ENCODE data around the gene SYVN1. TPM values are rescaled to one million over a fixed set of nuclear protein-coding genes. Genes with fewer than 3 reads are reported as not detected.

SYVN1 gene
- total and polyA plus RNA-seq, 4 donors: 19.9 to 210 (median 56.6) TPM

DNA sequence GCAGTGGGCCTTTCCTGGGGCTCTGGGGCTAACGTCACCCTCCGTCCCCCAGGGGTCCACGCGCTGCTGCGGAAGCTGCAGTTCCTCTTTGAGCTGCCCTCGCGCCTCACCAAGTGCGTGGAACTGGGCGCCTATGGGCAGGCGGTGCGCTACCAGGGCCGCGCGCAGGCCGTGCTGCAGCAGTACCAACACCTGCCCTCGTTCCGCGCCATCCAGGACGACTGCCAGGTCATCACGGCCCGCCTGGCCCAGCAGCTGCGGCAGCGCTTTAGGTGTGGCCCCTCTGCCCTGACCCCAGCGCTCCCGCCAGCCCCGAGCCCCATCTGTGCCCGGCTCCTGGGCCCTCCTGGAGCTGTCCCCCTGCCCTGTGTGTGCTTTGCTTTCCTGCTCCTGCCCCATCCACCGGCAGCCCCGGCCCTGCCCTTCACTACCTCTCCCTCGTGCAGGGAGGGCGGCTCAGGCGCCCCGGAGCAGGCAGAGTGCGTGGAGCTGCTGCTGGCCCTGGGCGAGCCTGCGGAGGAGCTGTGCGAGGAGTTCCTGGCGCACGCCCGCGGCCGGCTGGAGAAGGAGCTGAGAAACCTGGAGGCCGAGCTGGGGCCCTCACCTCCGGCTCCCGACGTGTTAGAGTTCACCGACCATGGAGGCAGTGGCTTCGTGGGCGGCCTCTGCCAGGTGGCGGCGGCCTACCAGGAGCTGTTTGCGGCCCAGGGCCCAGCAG, 26.4 kb downstream of the SYVN1 start:
- H3K9me3 ChIP-seq (ENCODE audit: control insufficient read depth in 4 of 4, low read length in 3 of 4): no peaks in the 10 kb centered on the region
- DNase-seq (ENCODE audit: low spot score): no peak
- H3K9ac ChIP-seq (ENCODE audit: low read depth in 1 of 2, low read length in 2 of 2): no peak overlapping the region
- no peaks in the 10 kb centered on the region for H3K27me3 ChIP-seq (ENCODE audit: control insufficient read depth in 4 of 4, insufficient read depth in 4 of 4, low read length in 3 of 4)
- H3K36me3 ChIP-seq (ENCODE audit: control insufficient read depth in 4 of 4, insufficient read depth in 3 of 4, low read depth in 1 of 4, low read length in 3 of 4): peaks cover 3 to 13% (median 8%) of the 10 kb centered on the region in 4 donors
- H3K27ac ChIP-seq (ENCODE audit: low read depth in 1 of 2, low read length in 2 of 2): no peak overlapping the region
- TF ChIP-seq FOXA2 (IDR thresholded peaks at IDR 0.05) (no peak), EGR1 (IDR thresholded peaks at IDR 0.05; ENCODE audit: low read depth in 2 of 2) (no peak), RAD21 (IDR thresholded peaks at IDR 0.05) (no peak), YY1 (IDR thresholded peaks at IDR 0.05) (no peak), FOXA1 (IDR thresholded peaks at IDR 0.05) (no peak), HNF4A (conservative IDR thresholded peaks at IDR 0.05) (no peak), NR2F2 (IDR thresholded peaks at IDR 0.05) (no peak), RXRA (IDR thresholded peaks at IDR 0.05) (no peak), SP1 (IDR thresholded peaks at IDR 0.05) (no peak), GABPA (IDR thresholded peaks at IDR 0.05 in 1 of 2, conservative IDR thresholded peaks at IDR 0.05 in 1 of 2) (no peak), JUND (IDR thresholded peaks at IDR 0.05) (no peak)
- TF ChIP-seq, protein P1, sequence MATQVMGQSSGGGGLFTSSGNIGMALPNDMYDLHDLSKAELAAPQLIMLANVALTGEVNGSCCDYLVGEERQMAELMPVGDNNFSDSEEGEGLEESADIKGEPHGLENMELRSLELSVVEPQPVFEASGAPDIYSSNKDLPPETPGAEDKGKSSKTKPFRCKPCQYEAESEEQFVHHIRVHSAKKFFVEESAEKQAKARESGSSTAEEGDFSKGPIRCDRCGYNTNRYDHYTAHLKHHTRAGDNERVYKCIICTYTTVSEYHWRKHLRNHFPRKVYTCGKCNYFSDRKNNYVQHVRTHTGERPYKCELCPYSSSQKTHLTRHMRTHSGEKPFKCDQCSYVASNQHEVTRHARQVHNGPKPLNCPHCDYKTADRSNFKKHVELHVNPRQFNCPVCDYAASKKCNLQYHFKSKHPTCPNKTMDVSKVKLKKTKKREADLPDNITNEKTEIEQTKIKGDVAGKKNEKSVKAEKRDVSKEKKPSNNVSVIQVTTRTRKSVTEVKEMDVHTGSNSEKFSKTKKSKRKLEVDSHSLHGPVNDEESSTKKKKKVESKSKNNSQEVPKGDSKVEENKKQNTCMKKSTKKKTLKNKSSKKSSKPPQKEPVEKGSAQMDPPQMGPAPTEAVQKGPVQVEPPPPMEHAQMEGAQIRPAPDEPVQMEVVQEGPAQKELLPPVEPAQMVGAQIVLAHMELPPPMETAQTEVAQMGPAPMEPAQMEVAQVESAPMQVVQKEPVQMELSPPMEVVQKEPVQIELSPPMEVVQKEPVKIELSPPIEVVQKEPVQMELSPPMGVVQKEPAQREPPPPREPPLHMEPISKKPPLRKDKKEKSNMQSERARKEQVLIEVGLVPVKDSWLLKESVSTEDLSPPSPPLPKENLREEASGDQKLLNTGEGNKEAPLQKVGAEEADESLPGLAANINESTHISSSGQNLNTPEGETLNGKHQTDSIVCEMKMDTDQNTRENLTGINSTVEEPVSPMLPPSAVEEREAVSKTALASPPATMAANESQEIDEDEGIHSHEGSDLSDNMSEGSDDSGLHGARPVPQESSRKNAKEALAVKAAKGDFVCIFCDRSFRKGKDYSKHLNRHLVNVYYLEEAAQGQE (IDR thresholded peaks at IDR 0.05): no peak
- TF ChIP-seq, protein P2, sequence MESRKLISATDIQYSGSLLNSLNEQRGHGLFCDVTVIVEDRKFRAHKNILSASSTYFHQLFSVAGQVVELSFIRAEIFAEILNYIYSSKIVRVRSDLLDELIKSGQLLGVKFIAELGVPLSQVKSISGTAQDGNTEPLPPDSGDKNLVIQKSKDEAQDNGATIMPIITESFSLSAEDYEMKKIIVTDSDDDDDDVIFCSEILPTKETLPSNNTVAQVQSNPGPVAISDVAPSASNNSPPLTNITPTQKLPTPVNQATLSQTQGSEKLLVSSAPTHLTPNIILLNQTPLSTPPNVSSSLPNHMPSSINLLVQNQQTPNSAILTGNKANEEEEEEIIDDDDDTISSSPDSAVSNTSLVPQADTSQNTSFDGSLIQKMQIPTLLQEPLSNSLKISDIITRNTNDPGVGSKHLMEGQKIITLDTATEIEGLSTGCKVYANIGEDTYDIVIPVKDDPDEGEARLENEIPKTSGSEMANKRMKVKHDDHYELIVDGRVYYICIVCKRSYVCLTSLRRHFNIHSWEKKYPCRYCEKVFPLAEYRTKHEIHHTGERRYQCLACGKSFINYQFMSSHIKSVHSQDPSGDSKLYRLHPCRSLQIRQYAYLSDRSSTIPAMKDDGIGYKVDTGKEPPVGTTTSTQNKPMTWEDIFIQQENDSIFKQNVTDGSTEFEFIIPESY (IDR thresholded peaks at IDR 0.05): no peak
- TF ChIP-seq, protein P3, sequence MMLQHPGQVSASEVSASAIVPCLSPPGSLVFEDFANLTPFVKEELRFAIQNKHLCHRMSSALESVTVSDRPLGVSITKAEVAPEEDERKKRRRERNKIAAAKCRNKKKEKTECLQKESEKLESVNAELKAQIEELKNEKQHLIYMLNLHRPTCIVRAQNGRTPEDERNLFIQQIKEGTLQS (IDR thresholded peaks at IDR 0.05): no peak
- TF ChIP-seq, protein P4, sequence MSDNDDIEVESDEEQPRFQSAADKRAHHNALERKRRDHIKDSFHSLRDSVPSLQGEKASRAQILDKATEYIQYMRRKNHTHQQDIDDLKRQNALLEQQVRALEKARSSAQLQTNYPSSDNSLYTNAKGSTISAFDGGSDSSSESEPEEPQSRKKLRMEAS (IDR thresholded peaks at IDR 0.05): no peak
- 96% methylated on average over 52 of the region's 52 CpGs for WGBS
- H3K4me3 ChIP-seq (ENCODE audit: low read depth in 1 of 3, low read length in 3 of 3): no peak overlapping the region
- peaks cover 11 to 39% (median 26%) of the 10 kb centered on the region in 4 donors for H3K4me1 ChIP-seq (ENCODE audit: control insufficient read depth in 4 of 4, insufficient read depth in 4 of 4, low read length in 3 of 4)

DNA sequence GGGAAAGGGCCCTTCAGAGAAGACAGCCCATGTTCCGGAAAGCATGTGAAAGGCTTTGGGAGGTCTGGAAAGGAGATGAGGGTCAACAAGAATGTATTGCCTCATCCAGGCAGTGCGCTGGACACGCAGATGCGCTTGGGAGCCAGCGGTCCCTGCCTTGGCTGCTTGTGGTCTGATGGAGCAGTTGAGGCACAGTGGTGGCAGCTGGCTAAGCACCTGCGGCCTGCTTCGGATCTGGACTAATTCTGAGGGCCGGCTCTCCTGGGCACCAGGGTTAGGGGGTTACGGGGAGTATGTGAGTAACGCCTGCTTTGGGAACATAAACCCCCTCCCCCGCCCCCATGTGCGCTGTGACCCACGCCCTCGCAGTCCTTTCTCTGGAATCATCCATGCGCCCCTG, 27.2 kb downstream of the SYVN1 start:
- no peak overlapping the region for H3K27ac ChIP-seq (ENCODE audit: low read depth in 1 of 2, low read length in 2 of 2)
- no peak overlapping the region for H3K9ac ChIP-seq (ENCODE audit: low read depth in 1 of 2, low read length in 2 of 2)
- DNase-seq (ENCODE audit: low spot score): no peak
- H3K4me3 ChIP-seq (ENCODE audit: low read depth in 1 of 3, low read length in 3 of 3): no peak overlapping the region
- WGBS: 96% methylated on average over 15 of the region's 15 CpGs
- no peaks in the 10 kb centered on the region for H3K9me3 ChIP-seq (ENCODE audit: control insufficient read depth in 4 of 4, low read length in 3 of 4)
- no peaks in the 10 kb centered on the region for H3K27me3 ChIP-seq (ENCODE audit: control insufficient read depth in 4 of 4, insufficient read depth in 4 of 4, low read length in 3 of 4)
- TF ChIP-seq FOXA1 (IDR thresholded peaks at IDR 0.05) (no peak), RAD21 (IDR thresholded peaks at IDR 0.05) (no peak), JUND (IDR thresholded peaks at IDR 0.05) (no peak), TAF1 (conservative IDR thresholded peaks at IDR 0.05) (no peak), HNF4A (conservative IDR thresholded peaks at IDR 0.05) (no peak), YY1 (IDR thresholded peaks at IDR 0.05) (no peak), GABPA (IDR thresholded peaks at IDR 0.05 in 1 of 2, conservative IDR thresholded peaks at IDR 0.05 in 1 of 2) (no peak), RXRA (IDR thresholded peaks at IDR 0.05) (no peak), EGR1 (IDR thresholded peaks at IDR 0.05; ENCODE audit: low read depth in 2 of 2) (no peak)
- TF ChIP-seq, protein P4 (IDR thresholded peaks at IDR 0.05): no peak
- TF ChIP-seq, protein P5, sequence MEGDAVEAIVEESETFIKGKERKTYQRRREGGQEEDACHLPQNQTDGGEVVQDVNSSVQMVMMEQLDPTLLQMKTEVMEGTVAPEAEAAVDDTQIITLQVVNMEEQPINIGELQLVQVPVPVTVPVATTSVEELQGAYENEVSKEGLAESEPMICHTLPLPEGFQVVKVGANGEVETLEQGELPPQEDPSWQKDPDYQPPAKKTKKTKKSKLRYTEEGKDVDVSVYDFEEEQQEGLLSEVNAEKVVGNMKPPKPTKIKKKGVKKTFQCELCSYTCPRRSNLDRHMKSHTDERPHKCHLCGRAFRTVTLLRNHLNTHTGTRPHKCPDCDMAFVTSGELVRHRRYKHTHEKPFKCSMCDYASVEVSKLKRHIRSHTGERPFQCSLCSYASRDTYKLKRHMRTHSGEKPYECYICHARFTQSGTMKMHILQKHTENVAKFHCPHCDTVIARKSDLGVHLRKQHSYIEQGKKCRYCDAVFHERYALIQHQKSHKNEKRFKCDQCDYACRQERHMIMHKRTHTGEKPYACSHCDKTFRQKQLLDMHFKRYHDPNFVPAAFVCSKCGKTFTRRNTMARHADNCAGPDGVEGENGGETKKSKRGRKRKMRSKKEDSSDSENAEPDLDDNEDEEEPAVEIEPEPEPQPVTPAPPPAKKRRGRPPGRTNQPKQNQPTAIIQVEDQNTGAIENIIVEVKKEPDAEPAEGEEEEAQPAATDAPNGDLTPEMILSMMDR (IDR thresholded peaks at IDR 0.05; ENCODE audit: low read depth, low read length, missing input control): no peak
- TF ChIP-seq, protein P3 (IDR thresholded peaks at IDR 0.05): no peak
- TF ChIP-seq, protein P2 (IDR thresholded peaks at IDR 0.05): no peak
- H3K36me3 ChIP-seq (ENCODE audit: control insufficient read depth in 4 of 4, insufficient read depth in 3 of 4, low read depth in 1 of 4, low read length in 3 of 4): peaks cover 3 to 13% (median 8%) of the 10 kb centered on the region in 4 donors
- peaks cover 13 to 40% (median 28%) of the 10 kb centered on the region in 4 donors for H3K4me1 ChIP-seq (ENCODE audit: control insufficient read depth in 4 of 4, insufficient read depth in 4 of 4, low read length in 3 of 4)

All from liver (tissue), 9 donors.